ENCODE data around the gene LRCOL1.
A peak's percentile ranks its signal among the peaks of the same experiment; 100 is the strongest.

The LRCOL1 gene

DNA sequence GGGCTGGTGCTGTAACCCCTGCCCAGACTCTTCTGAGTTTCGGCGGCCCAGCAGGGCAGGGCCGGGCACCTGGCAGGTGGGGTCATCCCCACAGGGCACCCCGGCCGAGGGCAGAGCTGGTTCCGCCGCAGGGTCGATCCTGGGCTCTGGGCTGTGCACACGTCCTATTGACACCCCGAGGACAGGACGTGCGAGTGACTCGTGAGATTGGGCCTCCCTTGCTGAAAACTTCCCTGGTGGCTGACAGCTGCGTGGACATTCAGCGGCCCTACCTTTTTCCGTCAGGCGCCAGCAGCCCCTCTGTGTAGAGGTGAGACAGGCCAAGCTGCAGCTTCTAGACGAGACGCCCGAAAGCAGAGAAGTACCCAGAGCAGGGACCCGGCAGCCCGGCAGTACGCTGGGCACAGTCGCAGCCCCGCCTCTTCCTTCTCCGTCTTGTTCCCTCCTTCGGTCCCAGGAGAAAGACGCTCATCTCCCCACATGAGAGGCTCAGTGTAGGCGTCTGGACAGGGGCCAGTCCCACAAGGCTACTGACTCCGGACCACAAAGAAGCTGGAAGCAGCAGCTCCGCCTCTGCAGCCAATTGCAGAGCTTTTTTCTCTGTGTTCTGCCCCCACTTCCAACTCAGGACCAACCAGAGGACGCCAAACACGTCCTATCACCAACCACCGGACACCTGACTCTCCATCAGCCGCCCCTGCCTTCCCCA, at the start of gene LRCOL1:
TSS of gene LRCOL1 (minus strand) at position 532 of the 709 bp plus-strand sequence. CDS start 4,331 bp downstream, outside the sequence.
- no peak for DNase-seq

DNA sequence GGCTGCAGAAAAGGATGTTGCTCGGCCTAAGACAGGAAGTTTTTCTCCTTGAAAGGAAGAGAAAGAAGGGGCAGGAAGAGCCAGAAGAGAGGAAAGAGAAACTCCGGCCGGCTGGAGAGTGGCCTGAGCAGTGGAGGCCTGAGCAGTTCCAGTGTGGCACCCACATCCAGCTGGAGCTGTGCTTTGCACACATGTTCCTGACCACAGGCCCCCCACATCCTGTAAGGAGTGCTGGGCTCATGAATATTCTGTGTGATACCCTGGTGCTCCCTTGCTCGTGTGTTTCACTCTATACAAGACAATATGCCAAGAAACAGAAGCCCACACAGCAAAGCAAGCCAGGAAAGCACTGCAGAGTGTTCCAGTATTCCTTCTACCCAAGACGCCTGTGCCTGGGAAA, 49.7 kb upstream of the LRCOL1 start:
- DNase-seq: no peak

DNA sequence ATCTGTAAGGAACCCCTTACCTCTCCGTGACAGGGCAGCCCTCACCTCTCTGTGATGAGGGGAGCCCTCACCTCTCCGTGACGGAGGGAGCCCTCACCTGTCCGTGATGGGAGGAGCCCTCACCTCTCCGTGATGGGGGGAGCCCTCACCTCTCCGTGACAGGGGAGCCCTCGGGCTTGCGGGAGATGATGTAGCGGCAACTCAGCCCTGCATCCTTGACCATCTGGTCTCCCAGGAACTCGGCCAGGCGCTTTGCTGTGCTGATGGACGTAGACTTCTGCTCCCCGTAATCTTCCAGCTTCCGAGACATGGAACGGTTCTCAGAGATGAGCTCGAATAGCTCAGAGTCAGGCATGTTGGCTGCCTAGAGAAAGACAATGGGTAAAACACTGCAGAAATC, 48.8 kb upstream of the LRCOL1 start:
- no peak for DNase-seq

DNA sequence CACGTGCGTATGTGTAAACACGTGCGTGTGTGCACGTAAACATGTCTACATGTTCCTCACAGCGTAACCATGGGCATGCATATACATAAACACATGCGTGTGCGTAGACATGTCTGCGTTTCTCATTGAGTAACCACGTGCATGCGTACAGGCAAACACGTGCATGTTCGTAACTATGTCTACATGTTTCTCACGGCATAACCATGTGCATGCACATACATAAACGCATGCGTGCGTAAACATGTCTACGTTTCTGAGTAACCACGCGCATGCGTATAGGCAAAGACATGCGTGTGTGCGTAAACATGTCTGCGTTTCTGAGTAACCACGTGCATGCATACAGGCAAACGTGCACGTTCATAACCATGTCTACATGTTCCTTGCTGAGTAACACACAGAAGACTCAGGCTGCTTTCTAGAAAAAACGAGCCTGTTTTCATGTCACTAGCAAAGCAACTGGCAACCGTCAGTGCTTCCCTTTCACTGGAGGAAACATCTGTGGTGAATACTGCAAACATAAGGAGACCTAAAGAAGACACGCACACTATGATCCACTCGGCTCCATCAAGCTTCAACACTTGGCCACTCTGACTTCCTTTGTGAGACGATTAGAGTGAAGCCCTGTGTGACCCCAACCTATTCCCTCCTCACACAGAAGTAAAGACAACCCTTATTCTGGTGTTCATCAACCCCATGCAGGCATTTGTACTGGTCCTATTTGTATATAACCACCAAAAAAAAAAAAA, 47.9 kb upstream of the LRCOL1 start:
- DNase-seq: no peak

DNA sequence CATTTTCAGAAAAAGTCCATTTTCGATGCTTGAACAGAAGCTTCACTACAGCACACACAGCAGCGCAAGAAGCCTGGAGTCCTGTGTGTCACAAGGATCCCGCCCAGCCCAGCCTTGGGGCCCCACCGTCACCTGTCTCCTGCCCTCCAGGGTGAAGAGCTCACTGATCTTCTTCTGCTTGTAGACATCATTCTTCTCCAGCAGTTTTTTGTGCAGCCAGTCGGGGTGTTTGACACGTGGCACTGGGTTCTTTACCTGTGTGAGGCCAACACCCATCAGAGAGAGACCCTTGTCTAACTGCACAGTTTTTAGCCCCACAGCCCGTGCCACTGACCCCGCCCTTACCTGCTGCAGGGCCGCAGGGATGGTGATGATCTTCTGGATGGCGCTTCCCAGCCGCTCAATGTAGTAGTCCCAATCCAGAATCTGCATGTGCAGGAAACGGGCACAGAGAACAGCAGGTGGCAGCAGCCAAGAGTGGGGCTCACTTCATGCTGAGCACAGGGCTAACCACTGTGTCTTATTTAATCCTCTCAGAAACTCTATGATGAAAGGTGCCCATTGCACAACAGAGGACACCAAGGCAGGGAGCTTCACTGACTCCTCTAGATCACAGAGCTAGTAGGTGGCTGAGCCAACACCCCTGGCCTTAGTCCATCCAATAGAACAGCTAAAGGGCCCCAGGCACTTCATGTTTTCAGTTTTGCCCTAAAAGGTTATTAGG, 46.8 kb upstream of the LRCOL1 start:
- no peak for DNase-seq

DNA sequence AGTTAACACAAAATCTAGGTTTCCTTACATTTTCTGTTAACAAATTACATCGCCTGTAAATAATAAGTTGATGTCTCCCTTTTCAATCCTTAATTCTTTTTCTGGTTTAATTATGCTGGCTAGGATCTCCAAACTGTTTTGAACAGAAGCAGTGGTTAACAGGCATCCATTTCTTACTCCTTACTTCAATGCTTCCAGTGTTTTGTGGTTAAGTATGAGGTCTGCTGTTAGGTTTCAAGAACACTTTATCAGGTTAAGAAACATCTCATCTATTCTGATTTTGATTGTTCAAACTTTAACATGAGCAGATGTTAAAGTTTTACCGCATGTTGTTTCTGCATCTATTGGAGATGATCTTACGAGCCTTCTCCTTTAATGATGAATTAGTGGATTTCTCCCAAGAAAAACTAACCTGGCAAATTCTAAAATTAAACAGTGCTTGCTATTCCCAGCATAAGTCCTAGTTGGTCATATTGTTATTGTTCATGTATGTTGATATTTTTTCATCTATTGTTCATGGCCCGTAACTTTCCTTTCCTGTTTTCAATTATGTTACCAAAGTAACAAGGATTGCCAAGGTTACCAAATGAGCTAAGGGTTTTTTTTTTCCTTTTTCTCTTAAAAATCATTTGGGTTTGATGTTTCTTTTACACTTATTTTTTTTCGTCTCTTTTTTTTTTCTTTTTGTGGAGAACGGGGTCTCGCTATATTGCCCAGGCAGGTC, 43.3 kb upstream of the LRCOL1 start:
- DNase-seq: no peak

DNA sequence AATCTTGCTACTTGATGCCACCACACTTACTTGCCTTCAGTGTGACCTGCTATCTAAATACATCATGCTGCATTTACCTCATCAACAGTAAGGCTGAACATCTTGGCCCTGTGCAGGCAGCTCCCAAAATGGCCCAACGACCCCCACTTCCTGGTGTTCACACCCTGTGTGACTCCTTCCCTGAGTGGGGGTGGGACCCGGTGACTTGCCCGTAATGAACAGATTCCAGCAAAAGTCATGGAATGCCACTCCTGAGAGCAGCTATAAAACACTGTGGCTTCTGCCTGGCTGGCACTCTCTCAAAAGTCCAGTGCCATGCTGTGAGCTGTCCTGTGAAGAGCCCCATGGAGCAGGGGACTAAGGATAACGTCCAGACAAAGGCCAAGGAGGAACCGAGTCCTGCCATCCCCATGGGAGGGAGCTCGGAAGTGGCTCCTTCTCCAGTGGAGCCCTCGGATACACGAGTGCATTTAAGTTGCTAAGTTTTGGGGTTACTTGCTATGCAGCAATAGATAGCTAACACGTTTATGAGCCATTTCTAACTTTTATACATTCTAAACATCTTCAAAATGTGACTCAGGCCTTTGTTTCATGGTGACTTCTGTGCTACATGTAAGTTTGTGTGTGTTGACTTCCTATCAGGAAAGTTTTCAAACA, 41.2 kb upstream of the LRCOL1 start:
- no peak for DNase-seq

DNA sequence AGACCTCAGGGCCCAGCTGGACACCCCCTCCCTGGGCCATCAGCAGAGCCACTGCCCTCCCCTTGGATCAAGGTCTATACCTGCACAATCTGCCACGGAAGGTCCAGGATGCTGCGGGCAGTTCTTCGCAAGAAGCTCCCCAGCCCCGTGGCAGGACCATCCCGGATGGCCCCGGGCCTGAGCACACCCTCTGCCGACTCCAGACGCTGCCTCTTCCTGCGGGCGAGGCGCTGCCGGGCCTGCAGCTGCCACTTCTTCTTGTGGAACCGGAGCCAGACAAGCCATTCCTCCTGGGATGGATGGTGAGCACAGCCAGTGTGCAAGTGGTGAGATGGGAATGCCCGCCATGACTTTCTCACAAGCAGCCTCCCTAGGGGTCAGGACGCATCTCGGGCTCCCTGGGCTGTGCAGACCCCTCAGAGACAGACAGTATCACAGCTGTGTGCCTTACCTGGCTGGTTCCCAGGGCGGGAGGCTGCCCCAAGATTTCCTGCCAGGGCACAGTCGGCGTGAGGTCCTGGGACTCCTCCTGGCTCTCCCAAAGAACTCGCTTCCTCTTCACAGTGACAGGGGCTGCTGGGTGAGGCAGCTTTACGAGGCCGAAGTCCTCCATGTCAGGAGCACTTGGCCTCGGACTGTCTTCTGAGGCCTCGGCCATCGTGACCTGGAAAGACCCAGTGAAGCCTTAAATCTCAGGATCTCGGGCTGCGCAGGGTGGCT, 39.0 kb upstream of the LRCOL1 start:
- DNase-seq: no peak

DNA sequence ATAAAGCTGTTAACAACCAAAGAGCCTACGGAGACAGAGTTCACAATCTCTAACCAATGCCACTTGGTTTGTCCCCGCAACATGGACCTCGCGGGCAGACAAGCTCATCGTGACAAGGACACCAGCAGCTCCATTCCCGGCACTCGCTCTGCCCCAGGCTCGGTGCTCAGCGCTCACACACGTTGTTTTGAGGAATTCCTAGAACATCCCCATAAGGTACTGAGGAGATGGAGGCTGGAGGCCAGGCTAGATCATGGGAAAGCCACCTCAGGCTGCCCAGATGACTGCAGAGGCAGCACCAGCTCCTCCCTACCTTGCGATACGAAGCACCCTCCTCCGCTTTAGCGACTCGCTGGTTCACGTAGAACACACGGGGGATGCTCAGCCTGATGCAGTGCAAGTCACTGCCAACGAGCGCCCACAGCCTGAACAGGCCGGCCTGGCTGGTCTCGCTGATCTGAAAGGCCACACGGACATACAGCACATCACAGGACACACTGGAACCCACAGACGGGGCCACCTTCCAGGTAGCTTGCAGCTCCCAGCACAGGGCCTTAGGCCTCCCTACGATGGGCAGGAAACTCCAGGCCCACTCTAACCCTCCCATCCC, 38.3 kb upstream of the LRCOL1 start:
- DNase-seq: no peak

DNA sequence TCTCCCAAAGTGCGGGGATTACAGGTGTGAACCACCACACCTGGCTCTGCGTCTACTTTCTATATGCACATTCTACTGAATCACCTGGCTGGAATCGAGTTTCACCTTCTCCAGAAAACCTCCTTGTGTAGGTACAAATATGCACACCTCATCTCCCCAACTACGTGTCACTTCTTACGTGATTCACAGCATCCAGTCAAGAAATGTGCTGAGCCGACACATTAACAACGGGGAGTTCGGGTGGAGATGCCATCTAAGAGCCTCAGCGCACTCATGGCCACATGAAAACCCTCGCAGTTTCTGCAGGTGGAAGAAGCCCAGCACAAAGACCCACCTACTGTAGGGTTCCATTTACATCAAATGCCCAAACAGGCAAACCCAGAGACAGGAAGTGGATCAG, 37.5 kb upstream of the LRCOL1 start:
- no peak for DNase-seq

DNA sequence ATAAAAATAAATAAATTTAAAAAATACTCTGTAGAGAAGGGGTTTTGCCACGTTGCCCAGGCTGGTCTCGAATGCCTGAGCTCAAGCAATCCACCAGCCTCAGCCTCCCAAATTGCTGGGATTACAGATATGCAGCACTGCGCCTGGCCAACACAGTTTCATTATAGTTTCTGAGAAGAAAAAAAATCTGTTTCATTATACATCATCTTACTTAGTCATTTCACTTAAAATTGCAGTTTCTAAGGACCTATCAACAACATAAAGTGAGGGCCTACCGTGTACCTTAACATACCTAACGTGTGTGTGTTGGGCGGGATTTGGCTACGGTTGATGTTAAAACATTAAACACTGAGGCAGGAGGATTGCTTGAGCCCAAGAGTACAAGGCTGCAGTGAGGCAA, 36.5 kb upstream of the LRCOL1 start:
- DNase-seq: no peak

DNA sequence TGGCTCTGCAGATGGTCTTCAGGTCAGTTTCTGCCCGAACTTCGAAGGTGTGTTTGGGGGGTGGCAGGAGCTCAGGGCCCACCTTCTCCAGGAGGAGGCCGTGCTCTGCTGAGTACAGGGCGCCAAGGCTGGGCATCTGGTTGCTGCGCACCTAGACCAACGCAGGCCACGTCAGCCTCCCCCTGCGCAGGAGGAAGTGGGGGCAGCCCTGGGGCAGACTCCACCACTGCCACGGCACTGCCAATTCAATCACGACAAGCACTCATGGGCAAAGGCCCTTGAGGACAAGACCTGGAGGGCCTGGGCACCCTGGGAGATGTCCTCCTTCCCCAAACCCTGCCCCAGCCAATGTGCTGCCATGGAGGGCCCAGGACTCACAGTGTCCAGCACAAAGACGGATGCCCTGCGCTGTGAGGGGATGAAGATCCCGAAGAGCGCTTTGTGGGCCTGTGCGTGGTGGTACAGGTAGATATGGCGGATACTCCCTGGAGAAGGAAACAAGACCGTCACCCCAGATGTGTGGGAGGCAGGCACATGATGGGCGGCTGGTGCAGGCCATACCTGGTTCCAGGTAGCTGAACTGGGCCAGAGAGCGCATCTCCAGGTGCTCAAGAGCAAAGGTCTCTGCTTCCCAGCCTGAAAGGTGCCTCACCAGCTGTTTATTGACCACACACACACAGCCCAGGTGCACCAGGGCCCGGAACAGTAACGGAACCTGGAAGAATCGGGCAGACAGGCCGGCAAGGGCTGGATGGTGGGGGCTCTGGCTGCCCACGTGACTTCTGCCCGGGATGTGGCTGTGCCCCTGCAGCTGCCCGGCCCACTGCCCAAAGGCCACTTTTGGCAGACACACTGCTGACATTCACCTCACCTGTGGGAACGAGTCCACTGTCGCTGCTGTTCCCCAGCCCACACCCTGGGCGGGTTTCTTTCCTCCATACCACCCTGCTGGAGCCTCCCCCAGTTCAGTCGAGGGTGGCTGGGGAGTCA, 32.8 kb upstream of the LRCOL1 start:
- no peak for DNase-seq

DNA sequence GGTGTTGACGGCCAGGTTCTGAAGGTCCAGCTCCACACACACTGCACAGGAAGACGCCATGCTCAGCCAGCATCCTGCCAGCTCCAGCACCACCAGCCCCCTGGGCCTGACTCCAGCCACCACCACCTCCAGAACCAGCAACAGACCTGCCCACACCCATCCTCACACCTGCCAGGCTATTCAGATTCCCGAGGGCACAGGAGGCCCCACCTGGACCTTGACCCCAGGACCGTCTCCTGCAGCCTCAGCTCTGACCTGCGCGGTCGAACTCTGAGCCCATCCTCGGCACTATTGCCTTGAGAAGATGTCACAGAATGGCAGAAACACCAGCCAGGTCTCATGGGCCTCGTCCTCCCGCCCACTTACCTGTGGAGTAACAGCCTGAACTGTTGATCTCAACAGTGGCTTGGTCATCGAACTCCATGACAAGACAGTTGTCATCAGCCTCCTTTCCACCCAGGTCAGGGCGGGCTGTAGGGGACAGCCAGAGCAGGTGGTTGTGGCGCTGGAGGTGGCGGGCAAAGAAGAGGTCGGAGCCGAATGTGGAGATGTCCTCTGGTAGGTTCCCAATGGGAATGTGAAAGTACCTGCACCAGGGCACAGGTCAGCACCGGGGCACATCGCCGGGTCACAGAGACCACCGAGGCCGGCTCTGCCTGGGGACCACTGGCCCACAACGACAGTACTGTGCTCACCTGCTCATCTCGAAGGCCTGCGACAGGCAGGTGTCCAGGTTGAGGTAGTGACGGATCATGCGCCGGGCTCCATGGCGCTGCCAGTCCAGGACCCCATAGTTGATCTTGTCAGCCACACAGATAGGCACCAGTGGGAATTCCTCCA, 31.6 kb upstream of the LRCOL1 start:
- no peak for DNase-seq

DNA sequence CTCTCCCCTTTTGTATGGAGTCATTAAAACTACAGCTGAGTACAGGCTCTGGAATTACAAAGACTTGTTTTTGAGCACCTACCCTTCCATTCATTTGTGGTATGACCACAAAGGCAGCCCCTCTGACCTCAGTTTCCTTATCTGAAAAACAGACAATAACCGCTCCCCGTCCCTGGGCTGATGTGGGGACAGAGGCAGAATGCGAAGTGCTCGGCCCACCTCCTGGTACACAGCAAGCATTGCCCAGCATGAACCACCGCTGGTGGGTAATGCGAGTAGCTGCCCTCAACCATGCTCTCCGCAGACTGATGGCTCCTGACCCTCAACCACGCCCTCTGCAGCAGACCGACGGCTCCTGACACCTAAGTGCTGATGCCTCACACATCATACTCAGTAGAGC, 30.6 kb upstream of the LRCOL1 start:
- no peak for DNase-seq

DNA sequence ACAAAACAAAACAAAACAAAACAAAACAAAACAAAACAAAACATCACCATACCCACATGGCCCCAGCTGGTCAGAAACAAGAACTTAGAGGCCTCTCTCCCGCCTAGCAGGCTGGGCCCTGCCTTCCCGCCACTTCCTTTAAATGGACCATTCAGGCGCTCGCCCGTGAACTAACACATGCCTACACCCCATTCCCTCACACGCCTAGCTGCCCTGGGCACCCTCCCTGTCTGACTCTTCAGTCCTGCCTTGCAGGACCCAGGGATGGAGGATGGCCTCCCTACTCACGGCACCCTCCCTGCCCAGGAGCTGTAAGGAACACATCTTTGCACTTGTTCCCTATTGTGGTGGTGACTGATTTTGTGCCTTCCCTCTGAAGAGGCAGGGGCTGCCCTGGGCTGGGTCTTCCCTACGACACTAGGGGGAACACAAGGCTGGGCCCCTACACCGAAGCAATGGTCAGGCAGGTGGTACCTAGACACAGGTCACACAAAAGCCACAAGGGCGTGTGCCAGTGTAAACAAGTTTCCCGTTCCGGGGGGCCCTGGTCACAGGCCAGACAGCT, 29.7 kb upstream of the LRCOL1 start:
- no peak for DNase-seq

DNA sequence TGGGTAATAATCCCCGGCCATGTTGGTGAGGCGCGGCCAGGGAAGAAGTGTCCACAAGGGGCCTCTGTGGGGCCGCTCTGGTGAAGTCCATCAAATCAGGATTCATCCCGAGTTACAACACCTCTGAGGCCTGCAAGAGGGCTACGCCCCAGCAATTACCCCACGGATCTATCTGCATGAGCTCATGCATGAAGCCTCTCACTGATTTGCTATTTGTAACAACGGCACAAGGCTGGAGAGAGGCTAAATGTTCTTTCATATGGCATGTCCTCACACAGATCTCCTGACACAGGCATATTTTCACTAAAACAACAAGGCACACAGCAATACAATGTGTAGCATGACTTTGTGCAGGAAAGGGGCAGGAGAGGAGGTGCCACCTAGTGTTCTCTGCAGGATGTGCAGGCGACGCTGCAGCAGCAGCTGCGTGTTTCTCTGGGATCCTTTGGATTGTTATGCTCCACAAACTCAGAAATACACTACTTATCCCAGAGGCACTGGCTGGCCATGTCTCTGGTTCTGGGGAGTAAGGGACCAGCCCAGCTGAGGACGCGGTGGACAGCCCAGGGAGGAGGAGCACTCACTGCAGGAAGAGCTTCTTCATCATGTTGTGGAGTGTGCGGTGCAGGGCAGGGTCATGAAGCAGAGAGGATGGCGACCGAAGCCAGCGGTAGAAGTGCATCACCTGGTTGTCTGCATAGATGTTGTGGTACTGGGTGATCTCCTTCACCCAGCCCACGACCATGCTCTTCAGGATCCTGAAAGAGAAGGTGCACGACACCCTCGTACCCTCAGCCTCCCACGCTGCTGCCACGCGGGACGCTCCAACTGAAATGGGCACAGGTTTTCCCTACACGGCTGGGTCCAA, 28.4 kb upstream of the LRCOL1 start:
- peak; percentile 7 for DNase-seq

DNA sequence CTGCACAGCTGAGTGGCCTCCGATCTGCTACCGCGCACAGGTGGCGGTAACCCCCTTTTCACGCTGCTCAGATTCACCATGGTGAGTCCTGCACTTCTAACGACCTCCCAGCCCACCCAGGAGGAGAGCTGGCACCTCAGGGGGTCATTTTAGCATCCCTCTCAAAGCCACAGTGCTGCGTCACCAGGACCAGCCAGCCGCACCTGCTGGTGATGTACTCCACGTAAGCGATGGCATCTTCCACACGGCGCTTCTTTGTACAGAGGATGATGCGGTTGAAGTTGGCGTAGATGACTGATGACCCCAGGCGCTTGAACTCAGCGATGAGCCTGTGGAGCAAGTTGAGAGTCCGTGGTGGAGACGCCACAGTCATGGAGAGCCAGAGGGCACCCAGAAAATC, 27.4 kb upstream of the LRCOL1 start:
- DNase-seq: no peak

All from SHP77 treated with DMSO at 0.1 percent for 48 hours (cell line).